HepG2 (cell line): ENCODE data around the gene PSENEN. TPM values are rescaled to one million over a fixed set of nuclear protein-coding genes. Genes with fewer than 3 reads are reported as not detected.

Experiments
- ARNT ChIP-seq: fragments of 450-650 bp; IDR thresholded peaks from 2 replicates; pipeline ENCODE4 v1.6.1; 2017
- CEBPG ChIP-seq: IDR thresholded peaks from 2 replicates; pipeline ENCODE4 v1.6.1; 2016
- GABPA ChIP-seq, 2 experiments: IDR thresholded peaks; 2 replicates each; pipeline ENCODE4 v1.6.1; 2011 to 2016; ENCODE audit warnings: low read depth in 2 of 2, low read length in 1 of 2, missing biosample characterization in 1 of 2, missing genetic modification characterization in 1 of 2
- GATAD1 ChIP-seq: IDR thresholded peaks from 2 replicates; pipeline ENCODE4 v1.6.1; 2016; ENCODE audit warnings: missing genetic modification reagents, missing compliant biosample characterization
- GPN1 ChIP-seq: sonication (generic); formaldehyde crosslinking; IDR thresholded peaks from 2 replicates; pipeline ENCODE4 v1.5.1; 2020; ENCODE audit warnings: missing genetic modification reagents, borderline replicate concordance
- JUND ChIP-seq: sonication (generic); formaldehyde crosslinking; IDR thresholded peaks from 2 replicates; pipeline ENCODE4 v1.8.0; 2022; ENCODE audit warnings: mild to moderate bottlenecking, missing genetic modification reagents
- KLF15 ChIP-seq: sonication (generic); formaldehyde crosslinking; IDR thresholded peaks from 2 replicates; pipeline ENCODE4 v1.8.1; 2023; ENCODE audit warnings: borderline replicate concordance, mild to moderate bottlenecking, inconsistent platforms, missing genetic modification reagents, mixed read lengths
- MAFK ChIP-seq, 2 experiments: IDR thresholded peaks in 1 of 2; conservative IDR thresholded peaks in 1 of 2; 2 replicates each; pipeline ENCODE4 v1.6.1; 2011; ENCODE audit warnings: improper control_type of control experiment in 2 of 2, low read length in 2 of 2
- NFE2L2 ChIP-seq: fragments of 150-350 bp; IDR thresholded peaks from 2 replicates; pipeline ENCODE4 v1.6.1; 2014; ENCODE audit warnings: low read length
- NFIC ChIP-seq: IDR thresholded peaks from 2 replicates; pipeline ENCODE4 v1.6.1; 2012; ENCODE audit warnings: mild to moderate bottlenecking, low read length, inconsistent platforms
- NRL ChIP-seq: sonication (generic); formaldehyde crosslinking; IDR thresholded peaks from 2 replicates; pipeline ENCODE4 v1.5.0; 2020; ENCODE audit warnings: missing genetic modification reagents, mild to moderate bottlenecking, moderate library complexity, borderline replicate concordance
- SP1 ChIP-seq, 2 experiments: fragments of 450-650 bp in 1 of 2; sonication (generic) in 1 of 2; formaldehyde crosslinking in 1 of 2; IDR thresholded peaks; 2 replicates each; pipeline versions ENCODE4 v1.4.0 to v1.6.1; 2016 to 2020; ENCODE audit warnings: missing genetic modification reagents in 1 of 2
- ZBTB21 ChIP-seq: sonication (generic); formaldehyde crosslinking; IDR thresholded peaks from 2 replicates; pipeline ENCODE4 v1.4.0; 2020; ENCODE audit warnings: missing genetic modification reagents
- ZNF235 ChIP-seq: sonication (generic); formaldehyde crosslinking; IDR thresholded peaks from 2 replicates; pipeline ENCODE4 v1.8.1; 2023; ENCODE audit warnings: mild to moderate bottlenecking, missing genetic modification reagents, borderline replicate concordance
- ZNF607 ChIP-seq: sonication (generic); formaldehyde crosslinking; IDR thresholded peaks from 2 replicates; pipeline ENCODE4 v1.5.1; 2020; ENCODE audit warnings: missing genetic modification reagents, mild to moderate bottlenecking, borderline replicate concordance
- ZNF713 ChIP-seq: sonication (generic); formaldehyde crosslinking; IDR thresholded peaks from 2 replicates; pipeline ENCODE4 v1.4.0; 2020; ENCODE audit warnings: mild to moderate bottlenecking, missing genetic modification reagents
- polyA plus RNA-seq, 8 experiments: library from polyadenylated mRNA; depleted of rRNA in 3 of 8; stranded (reverse) in 7 of 8; unstranded in 1 of 8; fragments of >200 nt; fragmentation: Illumina TruSeq in 4 of 8; extraction: Trizol in 4 of 8; gene quantifications; 2 replicates each; pipeline versions ENCODE4 v1.2.1 to v1.2.3, GENCODE V29; 2011 to 2016; ENCODE audit warnings: low read depth in 4 of 8, missing spikeins in 1 of 8, mixed read lengths in 1 of 8; ENCODE audit not compliant: insufficient read depth in 1 of 8
- total RNA-seq, 5 experiments: library from RNA; depleted of rRNA; stranded (reverse); fragments of >200 nt; fragmentation: Illumina TruSeq; extraction: Trizol; gene quantifications; 2 replicates each; pipeline ENCODE4 v1.2.3, GENCODE V29; 2016; ENCODE audit warnings: low read depth in 1 of 5
- TF ChIP-seq, protein P1 (sequence below), 2 experiments: sonication (generic) in 1 of 2; formaldehyde crosslinking in 1 of 2; IDR thresholded peaks; 2 replicates each; pipeline versions ENCODE4 v1.4.0 to v1.6.1; 2018 to 2020; ENCODE audit warnings: missing genetic modification reagents in 2 of 2, borderline replicate concordance in 1 of 2, low read depth in 1 of 2, mild to moderate bottlenecking in 1 of 2, missing biosample characterization in 1 of 2
- TF ChIP-seq, protein P2 (sequence below): IDR thresholded peaks from 2 replicates; pipeline ENCODE4 v1.6.1; 2012; ENCODE audit warnings: low read length, improper control_type of control experiment
- TF ChIP-seq, protein P3 (sequence below): sonication (generic); formaldehyde crosslinking; IDR thresholded peaks from 2 replicates; pipeline ENCODE4 v1.8.1; 2023; ENCODE audit warnings: missing genetic modification reagents, mild to moderate bottlenecking, borderline replicate concordance
- TF ChIP-seq, protein P4 (sequence below): sonication (generic); formaldehyde crosslinking; IDR thresholded peaks from 2 replicates; pipeline ENCODE4 v1.5.0; 2020; ENCODE audit warnings: missing genetic modification reagents
- TF ChIP-seq, protein P5 (sequence below): sonication (generic); formaldehyde crosslinking; IDR thresholded peaks from 2 replicates; pipeline ENCODE4 v1.8.1; 2023; ENCODE audit warnings: missing genetic modification reagents, inconsistent platforms, borderline replicate concordance

Gene PSENEN
- total and polyA plus RNA-seq, 2 of the 13 experiments (the other 11 are each of a cell fraction or from before 2014, with no cell fraction given) = 16.9 to 34.2 TPM

DNA sequence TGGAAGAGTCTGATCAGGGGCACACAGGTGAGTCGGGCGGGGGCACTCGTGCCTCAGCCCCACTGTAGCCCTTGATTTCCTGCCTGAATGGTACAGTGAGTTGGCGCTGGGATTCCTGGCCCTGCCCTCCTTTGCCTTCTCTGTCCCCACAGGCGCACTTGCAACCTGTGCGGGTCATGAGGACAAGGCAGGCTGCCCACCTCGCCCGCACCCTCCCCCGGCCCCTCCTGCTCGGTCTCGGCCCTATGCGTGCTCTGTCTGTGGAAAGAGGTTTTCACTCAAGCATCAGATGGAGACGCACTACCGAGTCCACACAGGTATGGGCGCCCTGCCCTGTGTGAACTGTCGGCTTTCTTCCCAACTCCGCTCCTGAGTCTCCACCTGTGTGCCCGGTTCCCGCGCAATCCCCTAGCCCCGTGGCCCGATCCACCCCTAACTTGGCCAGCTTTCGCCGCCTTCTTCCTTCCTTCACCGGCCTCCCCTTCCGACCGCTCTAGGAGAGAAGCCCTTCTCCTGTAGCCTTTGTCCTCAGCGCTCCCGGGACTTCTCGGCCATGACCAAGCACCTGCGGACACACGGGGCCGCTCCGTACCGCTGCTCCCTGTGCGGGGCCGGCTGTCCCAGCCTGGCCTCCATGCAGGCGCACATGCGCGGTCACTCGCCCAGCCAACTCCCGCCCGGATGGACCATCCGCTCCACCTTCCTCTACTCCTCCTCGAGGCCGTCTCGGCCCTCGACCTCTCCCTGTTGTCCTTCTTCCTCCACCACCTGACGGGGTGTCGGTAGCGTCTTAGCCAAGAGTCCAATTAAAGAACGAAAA is 29.3 kb upstream of the PSENEN start (continued):
- no peak for TF ChIP-seq ZNF607
- TF ChIP-seq SP1 (IDR thresholded peaks at IDR 0.05) = no peak
- peak; percentile 49; the same call in 1 of the 2 replicates for TF ChIP-seq SP1 (CRISPR knock-in tag; IDR thresholded peaks at IDR 0.05)
- TF ChIP-seq ZNF235 (CRISPR knock-in tag) = no peak; the same call in 1 of the 2 replicates
- TF ChIP-seq GATAD1 = no peak
- TF ChIP-seq KLF15 (CRISPR knock-in tag) = no peak
- TF ChIP-seq ZNF713 (CRISPR knock-in tag) = peak; percentile 31; the same call in 1 of the 2 replicates
- no peak for TF ChIP-seq NFIC
- TF ChIP-seq JUND (CRISPR knock-in tag) = 0 out of 2 replicates have a peak, but pooled peaks have one; percentile 27
- TF ChIP-seq, protein P1, sequence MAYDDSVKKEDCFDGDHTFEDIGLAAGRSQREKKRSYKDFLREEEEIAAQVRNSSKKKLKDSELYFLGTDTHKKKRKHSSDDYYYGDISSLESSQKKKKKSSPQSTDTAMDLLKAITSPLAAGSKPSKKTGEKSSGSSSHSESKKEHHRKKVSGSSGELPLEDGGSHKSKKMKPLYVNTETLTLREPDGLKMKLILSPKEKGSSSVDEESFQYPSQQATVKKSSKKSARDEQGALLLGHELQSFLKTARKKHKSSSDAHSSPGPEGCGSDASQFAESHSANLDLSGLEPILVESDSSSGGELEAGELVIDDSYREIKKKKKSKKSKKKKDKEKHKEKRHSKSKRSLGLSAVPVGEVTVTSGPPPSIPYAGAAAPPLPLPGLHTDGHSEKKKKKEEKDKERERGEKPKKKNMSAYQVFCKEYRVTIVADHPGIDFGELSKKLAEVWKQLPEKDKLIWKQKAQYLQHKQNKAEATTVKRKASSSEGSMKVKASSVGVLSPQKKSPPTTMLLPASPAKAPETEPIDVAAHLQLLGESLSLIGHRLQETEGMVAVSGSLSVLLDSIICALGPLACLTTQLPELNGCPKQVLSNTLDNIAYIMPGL (CRISPR knock-in tag; IDR thresholded peaks at IDR 0.05; ENCODE audit: borderline replicate concordance in 1 of 2, low read depth in 1 of 2) = peak in 1 of 2 experiments; percentile 97; a peak in 2 of 4 replicates
- TF ChIP-seq GABPA (IDR thresholded peaks at IDR 0.05; ENCODE audit: low read depth, low read length) = no peak
- TF ChIP-seq GABPA (CRISPR knock-in tag; IDR thresholded peaks at IDR 0.05; ENCODE audit: low read depth) = no peak
- TF ChIP-seq, protein P2, sequence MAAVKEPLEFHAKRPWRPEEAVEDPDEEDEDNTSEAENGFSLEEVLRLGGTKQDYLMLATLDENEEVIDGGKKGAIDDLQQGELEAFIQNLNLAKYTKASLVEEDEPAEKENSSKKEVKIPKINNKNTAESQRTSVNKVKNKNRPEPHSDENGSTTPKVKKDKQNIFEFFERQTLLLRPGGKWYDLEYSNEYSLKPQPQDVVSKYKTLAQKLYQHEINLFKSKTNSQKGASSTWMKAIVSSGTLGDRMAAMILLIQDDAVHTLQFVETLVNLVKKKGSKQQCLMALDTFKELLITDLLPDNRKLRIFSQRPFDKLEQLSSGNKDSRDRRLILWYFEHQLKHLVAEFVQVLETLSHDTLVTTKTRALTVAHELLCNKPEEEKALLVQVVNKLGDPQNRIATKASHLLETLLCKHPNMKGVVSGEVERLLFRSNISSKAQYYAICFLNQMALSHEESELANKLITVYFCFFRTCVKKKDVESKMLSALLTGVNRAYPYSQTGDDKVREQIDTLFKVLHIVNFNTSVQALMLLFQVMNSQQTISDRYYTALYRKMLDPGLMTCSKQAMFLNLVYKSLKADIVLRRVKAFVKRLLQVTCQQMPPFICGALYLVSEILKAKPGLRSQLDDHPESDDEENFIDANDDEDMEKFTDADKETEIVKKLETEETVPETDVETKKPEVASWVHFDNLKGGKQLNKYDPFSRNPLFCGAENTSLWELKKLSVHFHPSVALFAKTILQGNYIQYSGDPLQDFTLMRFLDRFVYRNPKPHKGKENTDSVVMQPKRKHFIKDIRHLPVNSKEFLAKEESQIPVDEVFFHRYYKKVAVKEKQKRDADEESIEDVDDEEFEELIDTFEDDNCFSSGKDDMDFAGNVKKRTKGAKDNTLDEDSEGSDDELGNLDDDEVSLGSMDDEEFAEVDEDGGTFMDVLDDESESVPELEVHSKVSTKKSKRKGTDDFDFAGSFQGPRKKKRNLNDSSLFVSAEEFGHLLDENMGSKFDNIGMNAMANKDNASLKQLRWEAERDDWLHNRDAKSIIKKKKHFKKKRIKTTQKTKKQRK = no peak
- TF ChIP-seq, protein P3, sequence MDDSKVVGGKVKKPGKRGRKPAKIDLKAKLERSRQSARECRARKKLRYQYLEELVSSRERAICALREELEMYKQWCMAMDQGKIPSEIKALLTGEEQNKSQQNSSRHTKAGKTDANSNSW (CRISPR knock-in tag) = peak; percentile 83; the same call in 1 of the 2 replicates
- no peak for TF ChIP-seq ARNT
- TF ChIP-seq MAFK (conservative IDR thresholded peaks at IDR 0.05 in 1 of 2, IDR thresholded peaks at IDR 0.05 in 1 of 2; ENCODE audit: low read length in 2 of 2) = no peak
- no peak for TF ChIP-seq NFE2L2
- peak; percentile 57; the same call in 1 of the 2 replicates for TF ChIP-seq GPN1 (CRISPR knock-in tag)
- TF ChIP-seq NRL (CRISPR knock-in tag) = peak; percentile 46
- no peak for TF ChIP-seq ZBTB21
- TF ChIP-seq, protein P4, sequence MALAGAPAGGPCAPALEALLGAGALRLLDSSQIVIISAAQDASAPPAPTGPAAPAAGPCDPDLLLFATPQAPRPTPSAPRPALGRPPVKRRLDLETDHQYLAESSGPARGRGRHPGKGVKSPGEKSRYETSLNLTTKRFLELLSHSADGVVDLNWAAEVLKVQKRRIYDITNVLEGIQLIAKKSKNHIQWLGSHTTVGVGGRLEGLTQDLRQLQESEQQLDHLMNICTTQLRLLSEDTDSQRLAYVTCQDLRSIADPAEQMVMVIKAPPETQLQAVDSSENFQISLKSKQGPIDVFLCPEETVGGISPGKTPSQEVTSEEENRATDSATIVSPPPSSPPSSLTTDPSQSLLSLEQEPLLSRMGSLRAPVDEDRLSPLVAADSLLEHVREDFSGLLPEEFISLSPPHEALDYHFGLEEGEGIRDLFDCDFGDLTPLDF = 0 out of 2 replicates have a peak, but pooled peaks have one; percentile 59
- TF ChIP-seq, protein P5, sequence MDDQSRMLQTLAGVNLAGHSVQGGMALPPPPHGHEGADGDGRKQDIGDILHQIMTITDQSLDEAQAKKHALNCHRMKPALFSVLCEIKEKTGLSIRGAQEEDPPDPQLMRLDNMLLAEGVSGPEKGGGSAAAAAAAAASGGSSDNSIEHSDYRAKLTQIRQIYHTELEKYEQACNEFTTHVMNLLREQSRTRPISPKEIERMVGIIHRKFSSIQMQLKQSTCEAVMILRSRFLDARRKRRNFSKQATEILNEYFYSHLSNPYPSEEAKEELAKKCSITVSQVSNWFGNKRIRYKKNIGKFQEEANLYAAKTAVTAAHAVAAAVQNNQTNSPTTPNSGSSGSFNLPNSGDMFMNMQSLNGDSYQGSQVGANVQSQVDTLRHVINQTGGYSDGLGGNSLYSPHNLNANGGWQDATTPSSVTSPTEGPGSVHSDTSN (CRISPR knock-in tag) = no peak
- TF ChIP-seq CEBPG = no peak; the same call in 1 of the 2 replicates
